ENCODE results near the gene TMEM131L.

The TMEM131L gene

DNA sequence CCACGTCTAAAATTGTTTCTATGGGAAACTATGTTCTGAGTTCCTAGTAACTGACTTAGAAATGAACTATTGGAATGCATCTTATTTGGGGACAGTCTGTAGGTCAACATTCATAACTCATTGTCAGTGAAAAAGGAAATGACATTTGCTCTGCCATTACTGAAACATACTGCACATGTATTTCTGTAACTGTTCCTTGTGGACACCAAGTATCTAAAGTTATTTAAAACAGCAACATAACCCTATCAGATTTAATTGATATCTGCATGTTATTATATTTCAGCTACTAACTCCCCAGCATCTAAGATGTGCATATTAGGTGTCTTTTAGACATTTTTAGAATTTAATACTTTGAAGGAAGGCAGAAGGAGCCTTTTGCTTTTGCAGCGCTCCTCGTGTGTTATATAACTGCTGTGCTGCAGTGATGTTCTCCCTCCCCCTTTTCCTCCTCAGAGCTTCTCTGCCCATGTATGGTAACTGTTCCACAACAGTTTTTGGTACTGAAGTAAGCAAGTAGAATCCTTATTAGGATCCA, 37.2 kb upstream of the TMEM131L start:
- DNase-seq (ENCODE audit: low read depth, low spot score): no peak
- no peaks in the 10 kb centered on the region; the same call in 1 of the 2 replicates for H3K4me1 ChIP-seq (ENCODE audit: control insufficient read depth, insufficient read depth, low read length)
- no peaks in the 10 kb centered on the region for H3K36me3 ChIP-seq (ENCODE audit: control insufficient read depth, insufficient read depth, low read length)
- no peak overlapping the region for H3K4me3 ChIP-seq (ENCODE audit: low read length)
- no peaks in the 10 kb centered on the region for H3K27me3 ChIP-seq (ENCODE audit: control insufficient read depth, insufficient read depth, low read length)
- H3K27ac ChIP-seq (ENCODE audit: low read length): no peak overlapping the region
- no peaks in the 10 kb centered on the region for H3K9me3 ChIP-seq (ENCODE audit: control insufficient read depth, insufficient read depth, low read length)
- no CpG with 5 or more reads among the region's 3 CpGs for WGBS (ENCODE audit: insufficient coverage, insufficient read length)

DNA sequence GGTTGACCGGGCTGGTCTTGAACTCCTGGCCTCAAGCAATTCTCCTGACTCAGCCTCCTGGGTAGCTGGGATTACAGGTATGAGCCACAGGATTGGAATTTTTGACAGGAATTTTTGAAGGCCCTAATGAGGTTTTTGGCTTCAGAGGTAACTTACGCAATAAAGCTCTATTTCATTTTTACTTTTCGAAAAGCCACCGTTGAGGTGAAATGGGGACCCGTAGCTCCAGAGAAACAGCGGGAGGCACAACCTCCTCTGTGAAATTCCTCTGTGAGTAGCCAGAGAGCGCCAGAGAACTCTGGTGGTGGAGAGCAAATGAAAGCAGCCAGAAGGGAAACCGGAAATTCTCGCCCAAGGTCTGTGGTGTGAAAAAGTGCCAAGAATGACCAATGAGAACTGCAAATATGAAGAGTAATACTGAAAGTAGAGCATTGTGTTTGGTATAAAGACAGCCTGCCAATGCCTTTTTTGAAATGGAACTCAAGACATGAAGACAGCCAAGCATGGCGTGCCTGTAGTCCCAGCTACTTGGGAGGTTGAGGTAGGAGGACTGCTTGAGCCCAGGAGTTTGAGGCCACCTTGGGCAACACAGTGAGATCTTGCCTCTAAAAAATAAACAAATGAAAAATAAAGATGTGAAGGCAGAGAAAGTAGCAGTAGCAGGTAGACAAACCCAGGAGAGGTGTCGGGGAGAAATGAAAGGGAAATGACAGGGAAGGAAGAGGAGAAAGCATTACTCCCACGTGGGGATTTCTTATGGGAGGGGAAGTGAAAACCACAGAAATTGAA, 33.0 kb upstream of the TMEM131L start:
- no CpG with 5 or more reads among the region's 12 CpGs for WGBS (ENCODE audit: insufficient coverage, insufficient read length)
- no peak overlapping the region for H3K4me3 ChIP-seq (ENCODE audit: low read length)
- H3K4me1 ChIP-seq (ENCODE audit: control insufficient read depth, insufficient read depth, low read length): no peaks in the 10 kb centered on the region; the same call in 1 of the 2 replicates

DNA sequence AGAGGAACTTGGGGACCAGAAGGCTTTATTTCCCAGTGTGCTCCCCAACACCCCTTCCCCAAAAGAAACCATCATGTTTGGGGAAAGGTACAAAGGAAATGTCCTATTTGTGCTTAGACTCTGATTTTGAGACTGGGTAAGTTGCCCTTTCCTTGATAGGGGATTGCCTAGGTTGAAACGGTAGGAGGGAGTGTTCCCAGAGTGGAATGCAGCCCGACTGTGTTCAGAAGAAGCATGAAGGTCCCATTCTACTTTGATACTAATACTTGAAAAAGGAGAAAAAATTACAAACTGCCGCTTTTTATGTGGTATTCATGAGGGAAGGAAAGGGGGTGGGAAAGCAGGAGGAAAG, 32.4 kb upstream of the TMEM131L start:
- no CpG with 5 or more reads among the region's 3 CpGs for WGBS (ENCODE audit: insufficient coverage, insufficient read length)
- Histone ChIP-seq H3K9me3 (ENCODE audit: control insufficient read depth, insufficient read depth, low read length) (no peaks in the 10 kb centered on the region), H3K27me3 (ENCODE audit: control insufficient read depth, insufficient read depth, low read length) (no peaks in the 10 kb centered on the region), H3K36me3 (ENCODE audit: control insufficient read depth, insufficient read depth, low read length) (no peaks in the 10 kb centered on the region), H3K4me1 (ENCODE audit: control insufficient read depth, insufficient read depth, low read length) (no peaks in the 10 kb centered on the region; the same call in 1 of the 2 replicates), H3K4me3 (ENCODE audit: low read length) (no peak overlapping the region), H3K27ac (ENCODE audit: low read length) (no peak overlapping the region)
- DNase-seq (ENCODE audit: low read depth, low spot score): no peak

More for the DNA sequence above, 33.0 kb upstream of the TMEM131L start:
- Histone ChIP-seq H3K27me3 (ENCODE audit: control insufficient read depth, insufficient read depth, low read length) (no peaks in the 10 kb centered on the region), H3K36me3 (ENCODE audit: control insufficient read depth, insufficient read depth, low read length) (no peaks in the 10 kb centered on the region), H3K9me3 (ENCODE audit: control insufficient read depth, insufficient read depth, low read length) (no peaks in the 10 kb centered on the region), H3K27ac (ENCODE audit: low read length) (no peak overlapping the region)
- no peak for DNase-seq (ENCODE audit: low read depth, low spot score)

DNA sequence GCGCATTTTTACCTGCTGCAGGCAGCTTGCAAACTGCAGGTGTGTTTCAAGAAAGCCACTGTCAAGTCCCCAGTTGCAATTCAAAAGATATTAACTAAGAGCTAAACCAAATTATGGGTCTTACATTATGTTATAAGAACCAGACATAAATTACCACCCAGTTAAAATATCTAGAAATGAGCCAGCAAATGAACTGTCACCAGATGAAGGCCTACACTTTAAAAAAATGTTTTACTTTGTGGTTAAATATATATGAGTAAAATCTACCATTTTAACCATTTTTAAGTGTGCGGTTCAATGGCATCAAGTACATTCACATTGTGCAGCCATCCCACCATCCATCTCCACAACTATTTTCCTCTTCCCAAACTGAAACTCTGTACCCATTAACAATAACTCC, 32.0 kb upstream of the TMEM131L start:
- H3K27ac ChIP-seq (ENCODE audit: low read length): no peak overlapping the region
- no peaks in the 10 kb centered on the region for H3K27me3 ChIP-seq (ENCODE audit: control insufficient read depth, insufficient read depth, low read length)
- no peak for DNase-seq (ENCODE audit: low read depth, low spot score)
- H3K4me1 ChIP-seq (ENCODE audit: control insufficient read depth, insufficient read depth, low read length): no peaks in the 10 kb centered on the region; the same call in 1 of the 2 replicates
- no peaks in the 10 kb centered on the region for H3K9me3 ChIP-seq (ENCODE audit: control insufficient read depth, insufficient read depth, low read length)
- H3K4me3 ChIP-seq (ENCODE audit: low read length): no peak overlapping the region
- no peaks in the 10 kb centered on the region for H3K36me3 ChIP-seq (ENCODE audit: control insufficient read depth, insufficient read depth, low read length)
- WGBS (ENCODE audit: insufficient coverage, insufficient read length): no CpG with 5 or more reads among the region's 2 CpGs

DNA sequence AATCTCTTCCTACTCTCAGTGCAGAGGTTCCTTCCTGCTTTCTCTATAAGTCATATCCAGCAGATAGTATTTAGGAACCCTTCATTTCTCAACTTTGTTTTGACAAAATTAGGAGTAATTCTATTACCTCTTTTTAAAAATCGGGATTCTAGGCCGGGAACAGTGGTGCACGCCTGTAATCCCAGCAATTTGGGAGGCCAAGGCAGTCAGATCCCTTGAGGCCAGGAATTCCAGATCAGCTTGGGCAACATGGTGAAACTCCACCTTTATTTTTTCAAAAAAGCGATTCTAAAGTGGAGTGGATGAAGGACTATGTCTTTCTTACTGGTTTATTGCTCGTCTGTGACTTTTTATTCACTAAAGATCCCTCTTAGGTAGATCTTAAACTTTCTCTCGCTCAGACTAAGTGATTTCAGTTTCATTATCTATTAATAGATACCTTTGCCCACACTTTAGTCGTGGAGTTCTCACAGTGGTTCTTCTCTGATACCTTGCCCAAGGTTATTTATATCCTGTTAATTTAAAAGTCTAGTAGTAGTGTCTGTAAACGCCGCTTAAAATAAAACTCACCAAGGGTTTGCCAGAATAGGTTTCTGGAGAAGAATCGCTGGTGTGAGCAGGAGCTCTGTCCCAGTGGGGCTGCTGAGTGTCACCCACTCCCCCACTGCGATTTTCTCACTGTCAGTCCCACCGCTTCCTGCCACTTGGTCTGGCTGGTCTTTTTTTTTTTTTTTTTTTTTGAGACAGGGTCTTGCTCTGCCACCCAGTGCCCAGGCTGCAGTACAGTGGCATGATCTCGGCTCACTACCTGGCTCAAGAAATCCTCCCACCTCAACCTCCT, 27.0 kb upstream of the TMEM131L start:
- no peak for DNase-seq (ENCODE audit: low read depth, low spot score)
- H3K27me3 ChIP-seq (ENCODE audit: control insufficient read depth, insufficient read depth, low read length): no peaks in the 10 kb centered on the region
- H3K4me1 ChIP-seq (ENCODE audit: control insufficient read depth, insufficient read depth, low read length): no peaks in the 10 kb centered on the region
- no peak overlapping the region for H3K27ac ChIP-seq (ENCODE audit: low read length)
- no peaks in the 10 kb centered on the region for H3K9me3 ChIP-seq (ENCODE audit: control insufficient read depth, insufficient read depth, low read length)
- no peak overlapping the region for H3K4me3 ChIP-seq (ENCODE audit: low read length)
- no peaks in the 10 kb centered on the region for H3K36me3 ChIP-seq (ENCODE audit: control insufficient read depth, insufficient read depth, low read length)
- no CpG with 5 or more reads among the region's 13 CpGs for WGBS (ENCODE audit: insufficient coverage, insufficient read length)

DNA sequence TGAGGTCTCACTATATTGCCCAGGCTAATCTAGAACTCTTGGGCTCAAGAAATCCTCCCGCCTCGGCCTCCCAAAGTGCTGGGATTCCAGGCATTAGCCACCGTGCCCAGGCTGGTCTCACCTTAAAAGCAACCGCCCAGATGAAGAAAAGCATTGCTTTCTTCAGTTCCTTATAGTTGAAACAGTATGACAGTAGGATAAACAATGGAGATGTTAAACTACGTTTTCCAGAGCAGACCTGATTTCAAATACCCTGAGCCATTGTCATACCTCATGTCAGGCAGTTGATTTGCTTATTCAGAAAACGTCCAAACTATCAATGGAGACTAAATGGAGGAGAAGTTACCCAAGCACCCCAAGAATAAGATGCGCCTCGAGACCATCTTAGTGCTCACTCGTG, 26.3 kb upstream of the TMEM131L start:
- no CpG with 5 or more reads among the region's 9 CpGs for WGBS (ENCODE audit: insufficient coverage, insufficient read length)
- Histone ChIP-seq H3K27ac (ENCODE audit: low read length) (no peak overlapping the region), H3K4me1 (ENCODE audit: control insufficient read depth, insufficient read depth, low read length) (no peaks in the 10 kb centered on the region), H3K27me3 (ENCODE audit: control insufficient read depth, insufficient read depth, low read length) (no peaks in the 10 kb centered on the region), H3K4me3 (ENCODE audit: low read length) (no peak overlapping the region), H3K36me3 (ENCODE audit: control insufficient read depth, insufficient read depth, low read length) (no peaks in the 10 kb centered on the region), H3K9me3 (ENCODE audit: control insufficient read depth, insufficient read depth, low read length) (no peaks in the 10 kb centered on the region)
- DNase-seq (ENCODE audit: low read depth, low spot score): no peak

DNA sequence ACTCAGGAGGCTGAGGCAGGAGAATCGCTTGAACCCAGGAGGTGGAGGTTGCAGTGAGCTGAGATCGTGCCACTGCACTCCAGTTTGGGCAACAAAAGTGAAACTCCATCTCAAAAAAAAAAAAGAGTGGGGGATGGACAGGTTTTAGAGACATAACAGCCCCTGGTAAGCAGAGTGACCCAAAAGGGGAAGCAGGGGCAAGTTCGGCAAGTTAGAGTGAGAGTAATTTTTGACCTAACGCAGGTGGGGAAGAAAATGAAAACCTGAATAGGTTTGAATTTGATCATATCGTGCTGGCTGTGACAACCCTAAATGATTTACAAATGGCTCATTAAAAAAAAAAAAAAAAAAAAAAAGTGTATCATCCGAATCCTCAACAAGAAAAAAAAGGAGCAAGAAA, 25.7 kb upstream of the TMEM131L start:
- no peaks in the 10 kb centered on the region for H3K9me3 ChIP-seq (ENCODE audit: control insufficient read depth, insufficient read depth, low read length)
- no peaks in the 10 kb centered on the region for H3K4me1 ChIP-seq (ENCODE audit: control insufficient read depth, insufficient read depth, low read length)
- no peaks in the 10 kb centered on the region for H3K36me3 ChIP-seq (ENCODE audit: control insufficient read depth, insufficient read depth, low read length)
- no CpG with 5 or more reads among the region's 6 CpGs for WGBS (ENCODE audit: insufficient coverage, insufficient read length)
- no peak for DNase-seq (ENCODE audit: low read depth, low spot score)
- no peak overlapping the region for H3K27ac ChIP-seq (ENCODE audit: low read length)
- H3K4me3 ChIP-seq (ENCODE audit: low read length): no peak overlapping the region
- no peaks in the 10 kb centered on the region for H3K27me3 ChIP-seq (ENCODE audit: control insufficient read depth, insufficient read depth, low read length)

DNA sequence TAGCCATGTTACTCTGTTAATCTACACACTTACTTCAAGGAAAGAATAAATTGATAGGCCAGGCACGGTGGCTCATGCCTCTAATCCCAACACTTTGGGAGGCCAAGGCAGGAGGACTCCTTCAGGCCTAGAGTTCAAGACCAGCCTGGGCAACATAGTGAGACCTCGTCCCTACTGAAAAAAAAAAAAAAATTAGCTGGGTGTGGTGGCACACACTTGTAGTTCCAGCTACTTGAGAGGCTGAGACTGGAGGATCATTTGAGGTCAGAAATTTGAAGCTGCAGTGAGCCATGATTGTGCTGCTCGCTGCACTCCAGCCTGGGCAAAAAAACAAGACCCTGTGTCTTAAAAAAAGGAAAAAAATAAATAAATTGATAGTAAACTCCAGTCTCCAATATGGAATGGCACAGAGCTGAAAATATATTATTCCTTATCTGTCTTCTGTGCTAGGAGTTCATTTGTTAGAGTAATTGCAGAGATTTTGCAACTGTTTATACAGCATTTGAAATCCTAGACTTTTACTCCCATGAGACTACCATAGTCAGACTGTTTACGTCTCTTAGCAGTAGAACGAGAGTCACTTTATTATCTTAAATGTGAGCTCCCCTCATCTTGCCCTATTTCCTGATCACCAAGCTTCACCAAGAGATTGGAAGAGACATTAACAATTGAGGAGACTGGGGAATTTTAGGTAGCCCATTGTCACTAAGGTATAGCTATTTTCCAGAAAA, 18.8 kb upstream of the TMEM131L start:
- no peaks in the 10 kb centered on the region for H3K4me1 ChIP-seq (ENCODE audit: control insufficient read depth, insufficient read depth, low read length)
- H3K27ac ChIP-seq (ENCODE audit: low read length): no peak overlapping the region
- no peaks in the 10 kb centered on the region for H3K27me3 ChIP-seq (ENCODE audit: control insufficient read depth, insufficient read depth, low read length)
- no peaks in the 10 kb centered on the region for H3K9me3 ChIP-seq (ENCODE audit: control insufficient read depth, insufficient read depth, low read length)
- H3K36me3 ChIP-seq (ENCODE audit: control insufficient read depth, insufficient read depth, low read length): no peaks in the 10 kb centered on the region
- no peak overlapping the region for H3K4me3 ChIP-seq (ENCODE audit: low read length)
- no peak for DNase-seq (ENCODE audit: low read depth, low spot score)
- WGBS (ENCODE audit: insufficient coverage, insufficient read length): no CpG with 5 or more reads among the region's 5 CpGs

DNA sequence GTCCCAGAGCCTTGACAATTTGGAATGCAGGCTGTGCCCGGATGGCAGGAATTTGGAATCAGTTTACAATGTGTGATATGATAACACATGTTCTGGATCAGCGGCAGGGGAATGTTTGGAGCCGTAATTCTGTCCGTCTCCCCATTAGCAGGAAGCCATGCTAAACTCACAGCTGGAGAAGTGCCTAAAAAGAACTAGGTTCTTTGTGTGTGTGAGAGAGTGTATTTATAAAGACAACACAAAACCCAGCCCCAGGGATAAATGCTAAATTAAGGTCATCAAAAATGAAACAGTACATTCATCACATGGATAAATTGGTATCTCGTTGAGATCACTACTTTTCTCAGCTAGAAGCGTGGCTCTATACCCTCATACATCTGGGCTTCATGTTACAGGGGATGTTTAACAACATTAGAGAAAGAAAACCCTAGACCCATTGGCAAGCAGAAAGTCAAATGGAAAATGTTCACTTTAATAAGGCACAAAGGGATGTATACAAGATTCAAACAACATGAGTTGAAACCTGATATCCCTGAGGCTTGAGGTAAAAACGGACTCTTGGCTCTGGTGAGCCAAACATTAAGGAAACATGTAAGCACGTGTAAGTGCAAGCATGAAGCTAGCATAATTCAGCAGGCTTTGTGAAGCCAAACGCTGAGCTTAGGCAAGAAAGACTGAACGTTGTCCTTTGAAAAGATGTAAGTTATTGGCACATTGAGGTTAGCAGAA, 18.0 kb upstream of the TMEM131L start:
- Histone ChIP-seq H3K4me3 (ENCODE audit: low read length) (no peak overlapping the region), H3K9me3 (ENCODE audit: control insufficient read depth, insufficient read depth, low read length) (no peaks in the 10 kb centered on the region), H3K27ac (ENCODE audit: low read length) (no peak overlapping the region), H3K36me3 (ENCODE audit: control insufficient read depth, insufficient read depth, low read length) (no peaks in the 10 kb centered on the region), H3K4me1 (ENCODE audit: control insufficient read depth, insufficient read depth, low read length) (no peaks in the 10 kb centered on the region), H3K27me3 (ENCODE audit: control insufficient read depth, insufficient read depth, low read length) (no peaks in the 10 kb centered on the region)
- no peak for DNase-seq (ENCODE audit: low read depth, low spot score)
- WGBS (ENCODE audit: insufficient coverage, insufficient read length): no CpG with 5 or more reads among the region's 10 CpGs

DNA sequence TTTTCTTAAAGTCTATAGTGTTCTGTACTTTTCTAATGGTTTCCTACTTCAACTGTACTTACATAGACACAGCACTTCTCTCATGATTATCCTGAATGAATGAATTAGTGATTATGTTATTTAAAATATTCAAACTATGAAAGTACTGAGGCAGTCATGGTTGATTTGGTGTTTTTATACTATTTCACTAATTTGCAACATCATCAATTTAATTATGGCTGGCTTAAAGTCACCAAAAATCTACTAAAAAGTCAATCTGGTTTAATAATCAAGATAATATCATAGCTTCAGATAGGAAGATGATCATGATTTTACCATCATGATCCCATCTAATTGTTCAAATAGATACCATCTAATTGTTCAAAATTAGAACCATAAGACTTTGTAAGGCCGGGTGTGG, 16.8 kb upstream of the TMEM131L start:
- Histone ChIP-seq H3K4me3 (ENCODE audit: low read length) (no peak overlapping the region), H3K36me3 (ENCODE audit: control insufficient read depth, insufficient read depth, low read length) (no peaks in the 10 kb centered on the region), H3K27me3 (ENCODE audit: control insufficient read depth, insufficient read depth, low read length) (no peaks in the 10 kb centered on the region), H3K27ac (ENCODE audit: low read length) (no peak overlapping the region), H3K4me1 (ENCODE audit: control insufficient read depth, insufficient read depth, low read length) (no peaks in the 10 kb centered on the region), H3K9me3 (ENCODE audit: control insufficient read depth, insufficient read depth, low read length) (no peaks in the 10 kb centered on the region)
- DNase-seq (ENCODE audit: low read depth, low spot score): no peak
- no CpG with 5 or more reads among the region's 1 CpG for whole genome bisulfite sequencing (ENCODE audit: insufficient coverage, insufficient read length)
